SK-N-SH treated with all-trans-retinoic acid at 6 μM for 48 hours (cell line): Measurements from ENCODE around the gene TOMM40L.

Experiments
- ATAC-seq: fragments of 200-7000 bp; cut with Tn5 transposase; 3 replicates; pipeline ENCODE4 v1.9.1; 2020; ENCODE audit warnings: mild to moderate bottlenecking, moderate library complexity
- ARNTL ChIP-seq: fragments of 450-650 bp; formaldehyde crosslinking; IDR thresholded peaks from 2 replicates; pipeline ENCODE4 v1.5.0; 2020; ENCODE audit warnings: low read depth, mild to moderate bottlenecking, moderate library complexity, borderline replicate concordance
- BACH2 ChIP-seq: fragments of 250-450 bp; sonication (Bioruptor Pico); IDR thresholded peaks from 2 replicates; pipeline ENCODE4 v1.9.0; 2021; ENCODE audit warnings: mild to moderate bottlenecking, borderline replicate concordance
- CSDC2 ChIP-seq: fragments of 250-450 bp; sonication (Bioruptor Pico); IDR thresholded peaks from 2 replicates; pipeline ENCODE4 v1.5.0; 2020; ENCODE audit warnings: mild to moderate bottlenecking, moderate library complexity
- GLIS3 ChIP-seq: fragments of 250-450 bp; sonication (Bioruptor Pico); IDR thresholded peaks from 2 replicates; pipeline ENCODE4 v1.5.0; 2020; ENCODE audit warnings: mild to moderate bottlenecking, moderate library complexity
- ISL1 ChIP-seq: fragments of 250-450 bp; sonication (Bioruptor Pico); IDR thresholded peaks from 2 replicates; pipeline ENCODE4 v2.1.2; 2022; ENCODE audit warnings: mild to moderate bottlenecking, moderate library complexity
- OSR1 ChIP-seq: fragments of 250-450 bp; sonication (Bioruptor Pico); IDR thresholded peaks from 2 replicates; pipeline ENCODE4 v1.8.0; 2022; ENCODE audit warnings: moderate library complexity, mild to moderate bottlenecking, inconsistent platforms
- POU6F1 ChIP-seq: fragments of 250-450 bp; sonication (Bioruptor Pico); IDR thresholded peaks from 2 replicates; pipeline ENCODE4 v1.8.0; 2021; ENCODE audit warnings: low read depth, mild to moderate bottlenecking, moderate library complexity, borderline replicate concordance
- PPARA ChIP-seq: fragments of 250-450 bp; sonication (Bioruptor Pico); IDR thresholded peaks from 2 replicates; pipeline ENCODE4 v1.5.0; 2020; ENCODE audit warnings: mild to moderate bottlenecking, borderline replicate concordance
- RARB ChIP-seq: fragments of 250-450 bp; sonication (Bioruptor Pico); IDR thresholded peaks from 2 replicates; pipeline ENCODE4 v1.8.0; 2021; ENCODE audit warnings: mild to moderate bottlenecking, moderate library complexity
- SNAI2 ChIP-seq: fragments of 250-450 bp; sonication (Bioruptor Pico); IDR thresholded peaks from 2 replicates; pipeline ENCODE4 v1.5.0; 2020; ENCODE audit warnings: mild to moderate bottlenecking, moderate library complexity
- TCF4 ChIP-seq: fragments of 250-450 bp; sonication (Bioruptor Pico); IDR thresholded peaks from 2 replicates; pipeline ENCODE4 v1.8.0; 2021; ENCODE audit warnings: mild to moderate bottlenecking, moderate library complexity, borderline replicate concordance
- TOX ChIP-seq: fragments of 250-450 bp; sonication (Bioruptor Pico); IDR thresholded peaks from 2 replicates; pipeline ENCODE4 v1.8.0; 2021; ENCODE audit warnings: mild to moderate bottlenecking, moderate library complexity, borderline replicate concordance
- TSHZ2 ChIP-seq: fragments of 250-450 bp; sonication (Bioruptor Pico); IDR thresholded peaks from 2 replicates; pipeline ENCODE4 v1.5.0; 2020; ENCODE audit warnings: mild to moderate bottlenecking, moderate library complexity
- ZC3H10 ChIP-seq: fragments of 250-450 bp; sonication (Bioruptor Pico); IDR thresholded peaks from 2 replicates; pipeline ENCODE4 v1.5.1; 2021; ENCODE audit warnings: mild to moderate bottlenecking, moderate library complexity
- ZFP30 ChIP-seq: fragments of 450-650 bp; formaldehyde crosslinking; IDR thresholded peaks from 2 replicates; pipeline ENCODE4 v1.5.0; 2022; ENCODE audit warnings: mild to moderate bottlenecking, moderate library complexity
- ZNF565 ChIP-seq: fragments of 450-650 bp; formaldehyde crosslinking; conservative IDR thresholded peaks from 2 replicates; pipeline ENCODE4 v1.5.0; 2020; ENCODE audit warnings: low read depth, mild to moderate bottlenecking, moderate library complexity
- ZNF8 ChIP-seq: fragments of 450-650 bp; formaldehyde crosslinking; IDR thresholded peaks from 2 replicates; pipeline ENCODE4 v1.5.0; 2020; ENCODE audit warnings: mild to moderate bottlenecking, moderate library complexity
- TF ChIP-seq, protein P1 (sequence below): fragments of 250-450 bp; sonication (Bioruptor Pico); IDR thresholded peaks from 2 replicates; pipeline ENCODE4 v1.5.1; 2020; ENCODE audit warnings: low read depth, mild to moderate bottlenecking, moderate library complexity
- TF ChIP-seq, protein P2 (sequence below): fragments of 250-450 bp; sonication (Bioruptor Pico); IDR thresholded peaks from 2 replicates; pipeline ENCODE4 v1.8.0; 2020; ENCODE audit warnings: mild to moderate bottlenecking, moderate library complexity, borderline replicate concordance

TOMM40L gene

GRCh38 chr1:161265305-161265704 is 39.4 kb downstream of the TOMM40L start:
- ATAC-seq: no peak
- TF ChIP-seq SNAI2 (no peak), BACH2 (CRISPR knock-in tag) (no peak), ZNF565 (CRISPR knock-in tag) (no peak), OSR1 (CRISPR knock-in tag) (no peak), PPARA (CRISPR knock-in tag) (no peak), RARB (CRISPR knock-in tag) (no peak), TSHZ2 (CRISPR knock-in tag) (no peak), POU6F1 (no peak), ZC3H10 (no peak), GLIS3 (CRISPR knock-in tag) (no peak), TOX (CRISPR knock-in tag) (no peak), TCF4 (CRISPR knock-in tag) (no peak), ISL1 (CRISPR knock-in tag) (no peak), CSDC2 (CRISPR knock-in tag) (no peak)
- TF ChIP-seq, protein P1, sequence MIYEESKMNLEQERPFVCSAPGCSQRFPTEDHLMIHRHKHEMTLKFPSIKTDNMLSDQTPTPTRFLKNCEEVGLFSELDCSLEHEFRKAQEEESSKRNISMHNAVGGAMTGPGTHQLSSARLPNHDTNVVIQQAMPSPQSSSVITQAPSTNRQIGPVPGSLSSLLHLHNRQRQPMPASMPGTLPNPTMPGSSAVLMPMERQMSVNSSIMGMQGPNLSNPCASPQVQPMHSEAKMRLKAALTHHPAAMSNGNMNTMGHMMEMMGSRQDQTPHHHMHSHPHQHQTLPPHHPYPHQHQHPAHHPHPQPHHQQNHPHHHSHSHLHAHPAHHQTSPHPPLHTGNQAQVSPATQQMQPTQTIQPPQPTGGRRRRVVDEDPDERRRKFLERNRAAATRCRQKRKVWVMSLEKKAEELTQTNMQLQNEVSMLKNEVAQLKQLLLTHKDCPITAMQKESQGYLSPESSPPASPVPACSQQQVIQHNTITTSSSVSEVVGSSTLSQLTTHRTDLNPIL: no peak
- TF ChIP-seq, protein P2, sequence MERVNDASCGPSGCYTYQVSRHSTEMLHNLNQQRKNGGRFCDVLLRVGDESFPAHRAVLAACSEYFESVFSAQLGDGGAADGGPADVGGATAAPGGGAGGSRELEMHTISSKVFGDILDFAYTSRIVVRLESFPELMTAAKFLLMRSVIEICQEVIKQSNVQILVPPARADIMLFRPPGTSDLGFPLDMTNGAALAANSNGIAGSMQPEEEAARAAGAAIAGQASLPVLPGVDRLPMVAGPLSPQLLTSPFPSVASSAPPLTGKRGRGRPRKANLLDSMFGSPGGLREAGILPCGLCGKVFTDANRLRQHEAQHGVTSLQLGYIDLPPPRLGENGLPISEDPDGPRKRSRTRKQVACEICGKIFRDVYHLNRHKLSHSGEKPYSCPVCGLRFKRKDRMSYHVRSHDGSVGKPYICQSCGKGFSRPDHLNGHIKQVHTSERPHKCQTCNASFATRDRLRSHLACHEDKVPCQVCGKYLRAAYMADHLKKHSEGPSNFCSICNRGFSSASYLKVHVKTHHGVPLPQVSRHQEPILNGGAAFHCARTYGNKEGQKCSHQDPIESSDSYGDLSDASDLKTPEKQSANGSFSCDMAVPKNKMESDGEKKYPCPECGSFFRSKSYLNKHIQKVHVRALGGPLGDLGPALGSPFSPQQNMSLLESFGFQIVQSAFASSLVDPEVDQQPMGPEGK (CRISPR knock-in tag): no peak

DNA sequence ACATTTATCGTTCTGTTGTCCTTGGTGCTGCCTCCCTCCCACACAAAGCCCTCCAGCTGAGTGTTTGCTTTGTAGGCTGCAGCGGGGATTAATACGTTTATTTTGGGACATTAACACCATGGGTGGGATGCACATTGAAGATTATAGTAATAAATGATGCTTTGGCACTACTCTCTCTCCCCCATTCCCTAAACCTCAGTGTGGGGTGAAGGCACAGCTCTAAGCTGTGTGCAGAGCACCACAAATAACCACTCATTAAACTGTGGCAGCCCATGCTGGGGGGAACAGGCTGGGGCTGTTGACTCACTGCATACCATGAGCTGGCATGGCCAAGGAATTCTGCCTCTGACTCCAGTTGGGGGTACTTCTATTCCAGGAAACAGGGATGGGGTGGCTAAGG is 40.3 kb downstream of the TOMM40L start:
- ATAC-seq: peak; percentile 83
- TF ChIP-seq OSR1 (CRISPR knock-in tag) (no peak), ZNF8 (no peak), ISL1 (CRISPR knock-in tag) (no peak), TOX (CRISPR knock-in tag) (no peak), ZC3H10 (no peak), CSDC2 (CRISPR knock-in tag) (no peak), POU6F1 (no peak)
- TF ChIP-seq, all 23 proteins: peak for 0

- no peak for TF ChIP-seq PPARA (CRISPR knock-in tag)
These were observed 41.0 kb downstream of the TOMM40L start for GRCh38 chr1:161266836-161267235.

GRCh38 chr1:161267321-161267720 is 41.5 kb downstream of the TOMM40L start:
- ATAC-seq: 0 out of 3 replicates have a peak, but pooled peaks have one; percentile 19
- no peak for TF ChIP-seq GLIS3 (CRISPR knock-in tag)
- TF ChIP-seq POU6F1: no peak
- no peak for TF ChIP-seq ARNTL (CRISPR knock-in tag)
- no peak for TF ChIP-seq PPARA (CRISPR knock-in tag)
- TF ChIP-seq TSHZ2 (CRISPR knock-in tag): no peak
- TF ChIP-seq ZNF8: no peak
- no peak for TF ChIP-seq TOX (CRISPR knock-in tag)
- TF ChIP-seq ISL1 (CRISPR knock-in tag): no peak
- no peak for TF ChIP-seq SNAI2
- no peak for TF ChIP-seq ZFP30 (CRISPR knock-in tag)
- TF ChIP-seq, protein P2 (CRISPR knock-in tag): no peak

More at GRCh38 chr1:161266836-161267235, 41.0 kb downstream of the TOMM40L start:
- ATAC-seq: no peak; the same call in 2 of the 3 replicates
